ENCODE measurements around the gene CCT6B.

DNA sequence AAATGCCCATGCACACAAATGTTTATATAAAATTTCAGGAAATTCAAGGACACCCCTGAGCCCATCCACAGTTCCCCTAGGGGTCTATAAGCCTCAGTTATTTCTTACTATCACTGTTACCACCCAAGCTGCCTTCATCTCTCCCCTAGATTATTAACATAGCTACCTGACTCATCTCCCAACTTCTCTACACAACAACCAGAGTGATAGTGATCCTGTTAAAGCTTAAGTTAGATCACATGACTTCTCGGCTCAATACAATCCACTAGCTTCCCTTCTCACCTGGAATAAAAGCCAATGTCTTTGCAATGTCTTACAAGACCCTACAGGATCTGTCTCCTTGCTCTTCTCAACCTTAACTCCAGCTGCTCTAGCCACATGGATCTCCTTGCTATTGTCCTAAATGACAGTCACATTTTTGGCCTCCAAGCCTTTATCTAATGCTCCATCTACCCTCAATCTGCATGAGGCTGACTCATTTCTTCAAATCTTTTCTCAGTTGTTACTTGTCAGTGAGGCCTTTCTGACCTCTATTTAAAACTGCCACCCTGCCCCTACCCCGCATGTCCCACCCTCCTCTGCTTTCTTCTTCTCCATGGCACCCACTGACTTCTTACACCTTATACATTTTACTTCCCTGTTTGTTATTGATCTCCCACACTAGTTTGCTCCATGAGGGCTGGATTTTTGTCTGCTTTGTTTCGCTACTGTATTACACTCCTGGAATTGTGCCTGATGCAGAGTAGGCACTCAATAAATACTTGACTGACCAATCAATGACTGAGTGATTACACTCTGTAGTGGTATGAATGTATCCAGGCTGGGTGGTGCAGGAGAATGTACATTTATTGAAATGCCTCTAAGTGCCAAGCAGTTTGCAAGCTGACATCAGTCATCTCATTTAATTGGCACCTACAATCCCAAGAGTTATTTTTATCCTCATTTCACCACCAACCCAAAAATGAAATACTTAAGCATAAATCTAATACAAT is 13.8 kb upstream of the CCT6B start:
- TF ChIP-seq, protein P1, sequence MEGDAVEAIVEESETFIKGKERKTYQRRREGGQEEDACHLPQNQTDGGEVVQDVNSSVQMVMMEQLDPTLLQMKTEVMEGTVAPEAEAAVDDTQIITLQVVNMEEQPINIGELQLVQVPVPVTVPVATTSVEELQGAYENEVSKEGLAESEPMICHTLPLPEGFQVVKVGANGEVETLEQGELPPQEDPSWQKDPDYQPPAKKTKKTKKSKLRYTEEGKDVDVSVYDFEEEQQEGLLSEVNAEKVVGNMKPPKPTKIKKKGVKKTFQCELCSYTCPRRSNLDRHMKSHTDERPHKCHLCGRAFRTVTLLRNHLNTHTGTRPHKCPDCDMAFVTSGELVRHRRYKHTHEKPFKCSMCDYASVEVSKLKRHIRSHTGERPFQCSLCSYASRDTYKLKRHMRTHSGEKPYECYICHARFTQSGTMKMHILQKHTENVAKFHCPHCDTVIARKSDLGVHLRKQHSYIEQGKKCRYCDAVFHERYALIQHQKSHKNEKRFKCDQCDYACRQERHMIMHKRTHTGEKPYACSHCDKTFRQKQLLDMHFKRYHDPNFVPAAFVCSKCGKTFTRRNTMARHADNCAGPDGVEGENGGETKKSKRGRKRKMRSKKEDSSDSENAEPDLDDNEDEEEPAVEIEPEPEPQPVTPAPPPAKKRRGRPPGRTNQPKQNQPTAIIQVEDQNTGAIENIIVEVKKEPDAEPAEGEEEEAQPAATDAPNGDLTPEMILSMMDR (IDR thresholded peaks at IDR 0.05), result no peak
- TF ChIP-seq POLR2A (IDR thresholded peaks at IDR 0.05; ENCODE audit: low read depth), result no peak

Measured in esophagus muscularis mucosa (tissue), 3 donors.